GM18508 (cell line): ENCODE data around the gene COPB1.

Source experiments
- ATAC-seq: cut with Tn5 transposase; IDR thresholded peaks from one replicate; pipeline ENCODE4 v1.9.1; 2021; ENCODE audit warnings: moderate number of reproducible peaks; ENCODE audit not compliant: insufficient read depth, unreplicated experiment

The COPB1 gene

GRCh38 chr11:14513800-14514199 is 14.2 kb upstream of the COPB1 start:
- no peak for ATAC-seq

- ATAC-seq = no peak
Observed at GRCh38 chr11:14506532-14506931, 6.9 kb upstream of the COPB1 start.

- ATAC-seq = no peak
Observed at GRCh38 chr11:14503023-14503422, 3.4 kb upstream of the COPB1 start.

- no peak for ATAC-seq
Observed at GRCh38 chr11:14502039-14502438, 2.4 kb upstream of the COPB1 start.

GRCh38 chr11:14500181-14500651 is 605 bp upstream of the COPB1 start:
- peak; percentile 30 for ATAC-seq

- ATAC-seq = no peak
Observed at GRCh38 chr11:14499178-14499559, 442 bp downstream of the COPB1 start.

GRCh38 chr11:14480716-14481115 is 18.9 kb downstream of the COPB1 start:
- ATAC-seq = no peak

GRCh38 chr11:14471127-14471526 is 28.5 kb downstream of the COPB1 start:
- no peak for ATAC-seq

- ATAC-seq = no peak
Observed at GRCh38 chr11:14463623-14464022, 36.0 kb downstream of the COPB1 start.

- no peak for ATAC-seq
Observed at GRCh38 chr11:14460147-14460546, 39.5 kb downstream of the COPB1 start.

GRCh38 chr11:14458377-14458776 is 41.2 kb downstream of the COPB1 start:
- no peak for ATAC-seq

GRCh38 chr11:14455648-14456430 is 43.8 kb downstream of the COPB1 start:
- ATAC-seq = no peak

- no peak for ATAC-seq
Observed at GRCh38 chr11:14454861-14455632, 44.6 kb downstream of the COPB1 start.

- ATAC-seq = no peak
Observed at GRCh38 chr11:14451825-14452224, 47.8 kb downstream of the COPB1 start.

GRCh38 chr11:14449302-14449714 is 50.3 kb downstream of the COPB1 start:
- ATAC-seq = no peak

GRCh38 chr11:14448240-14448639 is 51.4 kb downstream of the COPB1 start:
- no peak for ATAC-seq

GRCh38 chr11:14446701-14447169 is 52.9 kb downstream of the COPB1 start:
- peak; percentile 57 for ATAC-seq

GRCh38 chr11:14445542-14446530 is 53.8 kb downstream of the COPB1 start:
- no peak for ATAC-seq

- no peak for ATAC-seq
Observed at GRCh38 chr11:14444441-14445189, 55.0 kb downstream of the COPB1 start.

- ATAC-seq = no peak
Observed at GRCh38 chr11:14443638-14444037, 56.0 kb downstream of the COPB1 start.
